Measurements from ENCODE around the gene FHOD1. TPM values are rescaled to one million over a fixed set of nuclear protein-coding genes. Genes with fewer than 3 reads are reported as not detected.

Gene FHOD1
- total RNA-seq, 4 donors from 2014 or later: 15.1 to 53.3 (median 32.5) TPM

DNA sequence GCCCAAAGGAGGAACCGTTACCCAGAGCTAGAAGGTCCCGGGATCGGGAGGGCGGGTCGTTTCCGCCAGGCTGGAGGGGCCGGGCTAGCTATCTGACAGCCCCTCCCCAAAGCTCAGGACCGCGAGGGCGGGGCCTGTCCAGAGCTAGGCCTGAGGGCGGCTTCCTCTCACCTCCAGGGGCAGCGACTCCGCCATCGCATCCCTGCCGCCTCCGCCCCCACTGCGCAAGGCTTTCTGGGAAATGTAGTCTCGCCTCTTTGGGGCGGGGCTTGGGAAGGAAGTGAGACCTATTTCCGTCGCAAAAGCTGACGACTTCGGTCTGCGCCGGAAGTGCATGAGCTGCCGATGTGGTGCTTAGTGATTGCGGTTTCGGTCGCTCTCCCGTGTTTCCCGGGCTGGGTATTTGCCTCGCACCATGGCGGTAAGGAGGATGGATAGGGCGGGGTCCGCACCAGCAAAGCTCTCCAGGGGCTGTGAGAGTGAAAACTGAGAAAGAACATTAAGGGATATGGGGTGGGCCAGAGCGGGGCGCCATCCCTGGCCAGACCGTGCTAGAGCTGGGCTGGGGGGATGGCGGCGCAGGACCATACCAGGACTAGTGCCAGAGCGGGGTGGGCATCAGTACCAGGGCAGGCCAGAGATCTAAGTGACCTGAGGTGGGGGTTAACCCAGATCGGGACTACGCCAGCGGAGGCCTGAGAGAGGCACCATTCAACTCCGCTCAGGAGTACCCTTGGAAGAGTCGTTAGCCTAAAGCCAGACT lies 20.3 kb downstream of the FHOD1 start, which contains the start of gene TMEM208:
TMEM208 (plus strand) TSS at position 327 of the 763 bp plus-strand sequence; CDS start at position 416, 89 bp downstream.
- TF ChIP-seq, protein P1, sequence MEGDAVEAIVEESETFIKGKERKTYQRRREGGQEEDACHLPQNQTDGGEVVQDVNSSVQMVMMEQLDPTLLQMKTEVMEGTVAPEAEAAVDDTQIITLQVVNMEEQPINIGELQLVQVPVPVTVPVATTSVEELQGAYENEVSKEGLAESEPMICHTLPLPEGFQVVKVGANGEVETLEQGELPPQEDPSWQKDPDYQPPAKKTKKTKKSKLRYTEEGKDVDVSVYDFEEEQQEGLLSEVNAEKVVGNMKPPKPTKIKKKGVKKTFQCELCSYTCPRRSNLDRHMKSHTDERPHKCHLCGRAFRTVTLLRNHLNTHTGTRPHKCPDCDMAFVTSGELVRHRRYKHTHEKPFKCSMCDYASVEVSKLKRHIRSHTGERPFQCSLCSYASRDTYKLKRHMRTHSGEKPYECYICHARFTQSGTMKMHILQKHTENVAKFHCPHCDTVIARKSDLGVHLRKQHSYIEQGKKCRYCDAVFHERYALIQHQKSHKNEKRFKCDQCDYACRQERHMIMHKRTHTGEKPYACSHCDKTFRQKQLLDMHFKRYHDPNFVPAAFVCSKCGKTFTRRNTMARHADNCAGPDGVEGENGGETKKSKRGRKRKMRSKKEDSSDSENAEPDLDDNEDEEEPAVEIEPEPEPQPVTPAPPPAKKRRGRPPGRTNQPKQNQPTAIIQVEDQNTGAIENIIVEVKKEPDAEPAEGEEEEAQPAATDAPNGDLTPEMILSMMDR (IDR thresholded peaks at IDR 0.05): no peak
- DNase-seq (ENCODE audit: low spot score): peak; percentile 97
- peak; percentile 97 for ATAC-seq (ENCODE audit: low FRiP score)

- TF ChIP-seq, protein P1 (IDR thresholded peaks at IDR 0.05): no peak
- ATAC-seq (ENCODE audit: low FRiP score) (peak; percentile 2), DNase-seq (ENCODE audit: low spot score) (no peak)
Measured at GRCh38 chr16:67226295-67226803, 20.9 kb downstream of the FHOD1 start.

DNA sequence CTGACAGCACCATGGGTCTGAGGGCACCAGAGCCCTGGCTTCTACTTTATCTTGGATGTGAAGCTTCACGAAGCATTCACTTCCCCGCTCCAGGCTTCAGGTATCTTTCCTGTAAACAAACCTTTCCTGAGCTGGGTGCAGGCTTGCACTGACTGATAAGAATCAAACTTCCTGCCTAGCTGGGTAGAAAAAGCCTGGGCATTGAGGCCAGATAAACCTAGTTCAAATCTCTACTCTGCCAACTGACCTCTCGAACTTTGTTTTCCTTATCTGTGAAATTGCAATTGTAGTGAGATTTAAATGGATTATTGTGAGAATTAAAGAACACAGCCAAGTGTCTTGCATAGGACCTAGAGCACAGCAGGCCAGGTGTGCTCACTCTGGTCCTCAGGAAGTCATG lies 23.3 kb downstream of the FHOD1 start:
- DNase-seq (ENCODE audit: low spot score): no peak
- TF ChIP-seq, protein P1 (IDR thresholded peaks at IDR 0.05): no peak
- no peak for ATAC-seq (ENCODE audit: low FRiP score)

DNA sequence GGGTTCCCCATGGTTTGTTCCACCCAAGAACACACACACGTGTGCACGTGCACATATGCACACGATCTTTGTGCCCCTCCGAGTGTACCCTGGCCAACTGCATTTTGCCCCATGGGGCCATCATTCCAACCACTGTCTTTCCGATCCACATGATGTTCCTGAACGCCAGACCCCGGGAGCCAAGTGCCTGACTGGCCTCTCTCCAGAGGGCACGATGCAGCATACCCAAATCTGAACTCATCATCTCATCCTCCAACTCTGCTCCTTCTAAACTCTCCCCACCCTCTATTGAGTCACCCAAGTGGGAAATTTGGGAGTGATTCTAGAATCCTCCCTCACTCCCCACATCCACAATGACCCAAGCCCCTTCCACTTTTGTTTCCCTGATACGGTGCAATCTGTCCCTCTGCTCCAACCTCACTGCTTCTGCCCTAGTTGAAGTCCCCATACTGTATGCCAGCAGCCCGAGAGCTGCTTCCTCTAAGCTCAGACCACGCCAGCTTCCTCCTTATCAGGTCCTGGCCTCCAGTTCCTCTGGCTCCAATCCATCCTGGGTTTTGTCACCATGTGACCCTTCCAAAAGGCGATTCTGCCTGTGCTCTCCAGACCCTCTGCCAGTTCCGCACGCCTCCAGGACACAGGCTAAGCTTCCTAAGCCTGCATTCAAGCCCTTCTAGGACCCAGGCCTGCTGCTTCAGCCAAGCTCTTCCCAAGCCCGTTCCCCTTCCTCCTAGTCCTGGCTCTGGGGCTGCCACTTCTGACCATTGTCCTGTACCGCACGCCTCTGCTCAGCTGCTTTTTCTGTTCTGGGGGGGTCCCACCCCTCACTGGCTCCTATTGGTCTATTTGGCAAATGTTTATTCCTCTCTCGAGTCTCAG lies 30.4 kb downstream of the FHOD1 start:
- no peak for DNase-seq (ENCODE audit: low spot score)
- ATAC-seq (ENCODE audit: low FRiP score): peak; percentile 41
- TF ChIP-seq, protein P1 (IDR thresholded peaks at IDR 0.05): no peak

GRCh38 chr16:67215706-67216105 lies 31.6 kb downstream of the FHOD1 start:
- TF ChIP-seq, protein P1 (IDR thresholded peaks at IDR 0.05): no peak
- ATAC-seq (ENCODE audit: low FRiP score): no peak

DNA sequence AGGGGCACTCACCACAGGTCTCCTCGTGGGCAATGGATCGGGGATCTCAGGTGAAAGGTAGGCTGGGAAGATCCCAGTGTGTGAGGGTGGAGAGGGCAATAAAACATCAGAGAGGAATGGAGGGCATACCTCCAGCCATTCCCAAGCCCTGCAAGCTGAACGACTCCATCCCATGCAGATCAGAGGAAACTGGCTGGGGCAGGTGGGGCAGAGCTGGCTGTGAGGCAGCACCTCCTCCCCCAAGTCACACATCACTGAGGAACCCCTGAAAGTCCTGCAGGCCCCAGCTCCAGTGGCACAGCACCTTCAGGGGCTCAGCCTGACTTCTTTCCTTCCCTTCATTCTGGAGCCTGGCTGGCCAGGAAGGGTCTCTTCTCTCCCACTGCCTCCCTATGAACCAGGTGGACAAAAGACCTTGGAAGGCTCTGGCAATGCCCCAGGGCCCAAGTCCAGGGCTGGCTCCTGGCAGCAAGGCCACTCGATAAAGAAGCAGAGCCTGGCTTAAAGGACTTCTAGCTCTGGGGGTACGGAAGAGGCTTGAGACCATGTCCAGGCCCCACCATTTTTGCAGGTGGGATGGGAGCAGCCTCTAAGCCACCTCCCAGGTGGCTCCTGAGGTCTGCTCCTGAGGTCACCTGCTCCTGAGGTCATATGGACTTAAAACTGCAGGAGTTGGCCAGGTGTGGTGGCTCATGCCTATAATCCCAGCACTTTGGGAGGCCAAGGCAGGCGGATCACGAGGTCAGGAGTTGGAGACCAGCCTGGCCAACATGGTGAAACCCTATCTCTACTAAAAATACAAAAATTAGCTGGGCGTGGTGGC lies 33.9 kb downstream of the FHOD1 start:
- ATAC-seq (ENCODE audit: low FRiP score): no peak
- TF ChIP-seq, protein P1 (IDR thresholded peaks at IDR 0.05): no peak
- DNase-seq (ENCODE audit: low spot score): no peak

More at GRCh38 chr16:67215706-67216105, 31.6 kb downstream of the FHOD1 start:
- DNase-seq (ENCODE audit: low spot score): no peak

Measured in omental fat pad (tissue), 4 donors.